OCI-LY3 (cell line): ENCODE measurements around the gene MCM5.

ENCODE experiments used
- H2AFZ ChIP-seq: fragments of 200-600, 300-600 bp; shearing (Covaris generic); 2 replicates; pipeline ENCODE4 v1.6.0; 2014; ENCODE audit warnings: antibody characterized with exemption, low read depth, low read length
- H3K27ac ChIP-seq: fragments of 200-600, 300-600 bp; sonication (generic); 2 replicates; pipeline ENCODE4 v1.5.1; 2014; ENCODE audit warnings: mild to moderate bottlenecking, low read length, moderate library complexity, mixed read lengths
- H3K27me3 ChIP-seq: fragments of 200-600, 300-600 bp; sonication (generic); 2 replicates; pipeline ENCODE4 v1.6.1; 2014; ENCODE audit warnings: low read depth, low read length, mixed read lengths
- H3K36me3 ChIP-seq: fragments of 200-600, 300-600 bp; sonication (generic); replicated peaks from 2 replicates; pipeline ENCODE3; 2014; ENCODE audit warnings: low read depth, low read length, mixed read lengths
- H3K4me1 ChIP-seq: fragments of 300-600, 200-600 bp; sonication (generic); 2 replicates; pipeline ENCODE4 v1.6.1; 2014; ENCODE audit warnings: low read length, mixed read lengths
- H3K4me2 ChIP-seq: fragments of 200-600, 300-600 bp; sonication (generic); 2 replicates; pipeline ENCODE4 v1.6.1; 2014; ENCODE audit warnings: low read length, mixed read lengths
- H3K4me3 ChIP-seq: fragments of 300-600, 200-600 bp; sonication (generic); 2 replicates; pipeline ENCODE4 v1.5.1; 2014; ENCODE audit warnings: antibody characterized with exemption, mild to moderate bottlenecking, low read length, moderate library complexity
- H3K79me2 ChIP-seq: fragments of 300-600, 200-600 bp; shearing (Covaris generic); 2 replicates; pipeline ENCODE4 v1.6.1; 2014; ENCODE audit warnings: mild to moderate bottlenecking, low read length, mixed read lengths
- H3K9ac ChIP-seq: fragments of 300-600, 200-600 bp; shearing (Covaris generic); 2 replicates; pipeline ENCODE4 v1.6.0; 2014; ENCODE audit warnings: mild to moderate bottlenecking, low read length, moderate library complexity
- H3K9me3 ChIP-seq: fragments of 200-600, 300-600 bp; shearing (Covaris generic); 2 replicates; pipeline ENCODE4 v1.6.1; 2014; ENCODE audit warnings: low read length, mixed read lengths; ENCODE audit not compliant: insufficient read depth
- H4K20me1 ChIP-seq: fragments of 200-600, 300-600 bp; sonication (generic); 2 replicates; pipeline ENCODE4 v1.6.1; 2016; ENCODE audit warnings: low read length, mixed read lengths; ENCODE audit not compliant: insufficient read depth
- EZH2phosphoT487 ChIP-seq: fragments of 200-600 bp; shearing (Covaris generic); IDR thresholded peaks from 2 replicates; pipeline ENCODE4 v1.6.1; 2018; ENCODE audit warnings: antibody characterized with exemption, mixed run types, low read depth
- TF ChIP-seq, protein P1 (sequence below): fragments of 200-600, 300-600 bp; sonication (generic); IDR thresholded peaks from 2 replicates; pipeline ENCODE4 v1.5.1; 2014; ENCODE audit warnings: antibody characterized with exemption, low read length, low read depth

Gene MCM5

DNA sequence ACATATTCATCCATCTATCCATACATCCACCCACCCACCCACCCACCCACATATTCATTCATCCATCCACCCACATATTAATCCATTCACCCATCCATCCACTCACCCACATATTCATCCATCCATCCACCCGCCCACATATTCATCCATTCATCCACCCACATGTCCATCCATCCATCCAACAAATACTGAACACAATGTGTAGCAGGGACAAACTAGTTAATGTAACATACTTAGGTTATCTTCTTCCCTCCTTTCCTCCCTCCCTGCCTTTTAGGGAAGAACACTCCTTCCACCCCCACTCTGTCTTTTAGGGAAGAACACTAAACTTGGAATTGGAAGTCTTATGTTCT is 39.4 kb downstream of the MCM5 start:
- Histone ChIP-seq H3K9ac (no peak overlapping the region), H3K36me3 (peaks cover 40% of the 10 kb centered on the region)

DNA sequence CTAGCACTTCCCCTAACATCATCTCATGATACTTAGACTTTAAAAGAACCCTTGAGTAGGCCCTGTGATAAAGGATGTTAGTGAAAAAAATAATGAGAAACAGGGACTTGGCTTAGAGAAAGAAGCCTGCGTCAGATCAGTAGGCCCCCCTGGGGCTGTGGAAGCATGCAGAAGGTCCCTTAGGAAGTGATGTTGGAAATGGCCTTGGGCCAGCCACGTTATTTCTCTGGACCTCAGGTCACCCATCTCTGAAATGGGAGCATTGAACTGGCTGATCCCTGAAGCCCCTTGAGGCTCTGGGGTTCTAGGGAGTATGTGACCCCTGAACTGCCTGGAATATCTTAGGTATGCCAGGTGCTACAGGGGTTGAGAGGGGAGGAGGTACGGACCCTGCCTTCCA is 40.2 kb downstream of the MCM5 start:
- Histone ChIP-seq H3K27ac (no peak overlapping the region), H2AFZ (no peak overlapping the region), H3K9ac (no peak overlapping the region), H3K27me3 (no peaks in the 10 kb centered on the region), H3K9me3 (no peaks in the 10 kb centered on the region), H3K79me2 (no peaks in the 10 kb centered on the region), H3K4me3 (no peak overlapping the region), H3K36me3 (peaks cover 37% of the 10 kb centered on the region), H3K4me1 (no peaks in the 10 kb centered on the region), H3K4me2 (no peak overlapping the region), H4K20me1 (peaks cover 57% of the 10 kb centered on the region)
- TF ChIP-seq EZH2phosphoT487 = no peak
- TF ChIP-seq, protein P1, sequence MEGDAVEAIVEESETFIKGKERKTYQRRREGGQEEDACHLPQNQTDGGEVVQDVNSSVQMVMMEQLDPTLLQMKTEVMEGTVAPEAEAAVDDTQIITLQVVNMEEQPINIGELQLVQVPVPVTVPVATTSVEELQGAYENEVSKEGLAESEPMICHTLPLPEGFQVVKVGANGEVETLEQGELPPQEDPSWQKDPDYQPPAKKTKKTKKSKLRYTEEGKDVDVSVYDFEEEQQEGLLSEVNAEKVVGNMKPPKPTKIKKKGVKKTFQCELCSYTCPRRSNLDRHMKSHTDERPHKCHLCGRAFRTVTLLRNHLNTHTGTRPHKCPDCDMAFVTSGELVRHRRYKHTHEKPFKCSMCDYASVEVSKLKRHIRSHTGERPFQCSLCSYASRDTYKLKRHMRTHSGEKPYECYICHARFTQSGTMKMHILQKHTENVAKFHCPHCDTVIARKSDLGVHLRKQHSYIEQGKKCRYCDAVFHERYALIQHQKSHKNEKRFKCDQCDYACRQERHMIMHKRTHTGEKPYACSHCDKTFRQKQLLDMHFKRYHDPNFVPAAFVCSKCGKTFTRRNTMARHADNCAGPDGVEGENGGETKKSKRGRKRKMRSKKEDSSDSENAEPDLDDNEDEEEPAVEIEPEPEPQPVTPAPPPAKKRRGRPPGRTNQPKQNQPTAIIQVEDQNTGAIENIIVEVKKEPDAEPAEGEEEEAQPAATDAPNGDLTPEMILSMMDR = no peak

More for the DNA sequence above, 39.4 kb downstream of the MCM5 start:
- no peaks in the 10 kb centered on the region for H3K27me3 ChIP-seq
- TF ChIP-seq, protein P1 = no peak
- TF ChIP-seq EZH2phosphoT487 = no peak
- no peaks in the 10 kb centered on the region for H3K79me2 ChIP-seq
- H4K20me1 ChIP-seq = peaks cover 59% of the 10 kb centered on the region
- no peak overlapping the region for H2AFZ ChIP-seq
- H3K4me1 ChIP-seq = no peaks in the 10 kb centered on the region
- no peak overlapping the region for H3K4me3 ChIP-seq
- no peak overlapping the region for H3K27ac ChIP-seq
- H3K9me3 ChIP-seq = no peaks in the 10 kb centered on the region
- no peak overlapping the region for H3K4me2 ChIP-seq

DNA sequence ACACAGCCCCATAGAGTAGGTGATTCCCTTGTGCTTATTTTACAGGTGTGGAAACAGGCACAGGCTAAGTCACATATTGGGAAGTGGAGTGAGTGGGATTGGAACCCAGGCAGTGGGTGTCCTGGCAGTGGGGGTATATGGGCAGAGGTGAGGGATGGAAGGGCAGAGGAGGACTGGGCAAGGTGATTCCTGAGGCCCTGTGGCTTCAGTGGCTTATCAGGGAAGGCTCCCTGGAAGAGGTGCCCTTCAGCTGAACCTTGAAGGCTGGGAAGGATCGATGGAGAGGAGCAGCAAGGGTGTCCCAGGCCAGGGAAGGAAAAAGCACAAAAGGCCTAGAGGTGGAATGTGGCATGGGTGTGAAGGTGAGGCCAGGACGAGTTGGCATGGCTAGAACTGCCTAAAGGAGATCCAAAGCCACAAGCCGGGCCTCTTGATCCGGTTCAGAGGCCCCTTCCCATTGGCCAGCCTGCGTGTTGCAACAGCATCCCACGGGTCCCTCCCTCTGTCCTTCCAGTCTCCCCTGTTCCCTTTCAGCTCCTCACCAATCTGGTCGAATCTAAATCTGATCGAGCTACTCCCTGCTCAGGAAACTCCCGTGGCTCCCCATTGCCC is 41.7 kb downstream of the MCM5 start:
- TF ChIP-seq EZH2phosphoT487 = no peak
- TF ChIP-seq, protein P1 = no peak
- peaks cover 50% of the 10 kb centered on the region for H4K20me1 ChIP-seq
- H3K4me2 ChIP-seq = no peak overlapping the region
- H3K36me3 ChIP-seq = peaks cover 37% of the 10 kb centered on the region
- no peaks in the 10 kb centered on the region for H3K79me2 ChIP-seq
- H3K9me3 ChIP-seq = no peaks in the 10 kb centered on the region
- no peak overlapping the region for H3K4me3 ChIP-seq
- no peaks in the 10 kb centered on the region for H3K27me3 ChIP-seq
- no peak overlapping the region for H2AFZ ChIP-seq
- H3K9ac ChIP-seq = no peak overlapping the region
- no peaks in the 10 kb centered on the region for H3K4me1 ChIP-seq
- no peak overlapping the region for H3K27ac ChIP-seq

DNA sequence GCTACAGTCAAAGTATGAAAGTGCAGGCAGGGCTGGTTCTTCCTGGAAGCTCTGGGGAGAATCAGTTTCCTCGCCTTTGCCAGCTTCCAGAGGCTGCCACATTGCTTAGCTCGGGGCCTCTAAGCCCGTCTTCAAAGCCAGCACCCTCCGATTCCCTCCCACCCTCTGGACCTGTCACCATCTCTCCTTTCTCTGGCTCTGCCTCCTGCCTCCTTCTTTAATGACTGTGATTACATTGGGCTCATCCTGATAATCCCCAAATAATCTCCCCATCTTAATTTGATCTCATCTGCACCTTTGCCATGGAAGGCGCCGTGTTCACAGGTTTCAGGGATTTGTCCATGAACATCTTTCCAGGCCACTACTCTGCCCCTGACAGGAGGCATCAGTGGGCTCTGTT is 42.5 kb downstream of the MCM5 start:
- Histone ChIP-seq H3K27me3 (no peaks in the 10 kb centered on the region), H2AFZ (no peak overlapping the region), H3K4me3 (no peak overlapping the region), H3K79me2 (no peaks in the 10 kb centered on the region), H3K4me2 (no peak overlapping the region), H4K20me1 (peaks cover 42% of the 10 kb centered on the region), H3K9me3 (no peaks in the 10 kb centered on the region), H3K4me1 (no peaks in the 10 kb centered on the region), H3K36me3 (peaks cover 35% of the 10 kb centered on the region), H3K27ac (no peak overlapping the region), H3K9ac (no peak overlapping the region)
- no peak for TF ChIP-seq EZH2phosphoT487
- TF ChIP-seq, protein P1 = no peak
